DMS 273 treated with DMSO at 0.1 percent for 48 hours (cell line): Measurements from ENCODE around the gene PRMT2.
"Not testable (repeated sequence)": the region's sequence is repeated elsewhere in the genome, so short reads cannot be mapped to it uniquely, and the experiment has no call there.

Experiments
- DNase-seq: peaks from one replicate; lab custom pipeline; 2025; lab: John Stamatoyannopoulos, UW

The PRMT2 gene

GRCh38 chr21:46668904-46669303, 33.4 kb downstream of the PRMT2 start:
- not testable (repeated sequence) for DNase-seq

DNA sequence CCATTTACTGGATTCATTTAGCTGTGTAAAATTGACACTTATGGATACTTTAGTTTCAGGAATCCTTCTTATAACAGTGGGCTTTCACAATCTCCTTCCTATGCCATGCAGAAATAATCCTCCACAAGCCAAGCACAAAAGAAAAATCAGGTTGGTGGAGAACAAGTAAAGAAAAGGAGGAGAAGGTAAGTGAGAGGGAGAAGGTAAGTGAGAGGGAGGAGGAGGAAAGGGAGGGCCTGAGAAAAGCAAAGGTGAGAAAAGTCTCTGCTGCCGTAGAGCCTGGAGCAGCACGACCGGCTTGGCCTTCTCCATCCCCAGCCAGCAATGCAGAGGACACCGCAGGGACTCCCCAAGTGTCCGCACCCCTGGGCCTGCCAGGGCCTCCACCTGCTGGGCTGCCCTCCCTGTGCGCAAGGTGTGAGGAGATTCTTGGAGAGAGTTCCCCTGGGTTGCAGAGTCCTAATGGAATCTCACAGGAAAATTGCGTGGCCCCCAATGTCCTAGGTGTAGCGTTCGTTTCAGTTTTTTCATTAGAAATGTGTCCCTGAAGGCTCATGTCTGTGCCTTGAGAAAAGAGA, 39.0 kb downstream of the PRMT2 start:
- DNase-seq: no peak

GRCh38 chr21:46675595-46676280, 40.3 kb downstream of the PRMT2 start:
- no peak for DNase-seq

GRCh38 chr21:46676542-46676941, 41.1 kb downstream of the PRMT2 start:
- not testable (repeated sequence) for DNase-seq

GRCh38 chr21:46681593-46681992, 46.1 kb downstream of the PRMT2 start:
- not testable (repeated sequence) for DNase-seq

- DNase-seq: not testable (repeated sequence)
Observed at GRCh38 chr21:46698652-46699051, 63.2 kb downstream of the PRMT2 start.

DNA sequence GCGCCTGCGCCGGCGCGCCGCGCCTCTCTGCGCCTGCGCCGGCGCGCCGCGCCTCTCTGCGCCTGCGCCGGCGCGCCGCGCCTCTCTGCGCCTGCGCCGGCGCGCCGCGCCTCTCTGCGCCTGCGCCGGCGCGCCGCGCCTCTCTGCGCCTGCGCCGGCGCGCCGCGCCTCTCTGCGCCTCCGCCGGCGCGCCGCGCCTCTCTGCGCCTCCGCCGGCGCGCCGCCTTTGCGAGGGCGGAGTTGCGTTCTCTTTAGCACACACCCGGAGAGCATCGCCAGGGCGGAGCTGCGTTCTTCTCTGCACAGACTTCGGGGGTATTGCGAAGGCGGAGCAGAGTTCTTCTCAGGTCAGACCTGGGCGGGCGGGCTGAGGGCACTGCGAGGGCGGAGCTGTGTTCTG, 63.6 kb downstream of the PRMT2 start:
- DNase-seq: not testable (repeated sequence)
